ENCODE measurements around the gene SOD1.
"Not testable (repeated sequence)": the region's sequence is repeated elsewhere in the genome, so short reads cannot be mapped to it uniquely, and the experiment has no call there.

The SOD1 gene

DNA sequence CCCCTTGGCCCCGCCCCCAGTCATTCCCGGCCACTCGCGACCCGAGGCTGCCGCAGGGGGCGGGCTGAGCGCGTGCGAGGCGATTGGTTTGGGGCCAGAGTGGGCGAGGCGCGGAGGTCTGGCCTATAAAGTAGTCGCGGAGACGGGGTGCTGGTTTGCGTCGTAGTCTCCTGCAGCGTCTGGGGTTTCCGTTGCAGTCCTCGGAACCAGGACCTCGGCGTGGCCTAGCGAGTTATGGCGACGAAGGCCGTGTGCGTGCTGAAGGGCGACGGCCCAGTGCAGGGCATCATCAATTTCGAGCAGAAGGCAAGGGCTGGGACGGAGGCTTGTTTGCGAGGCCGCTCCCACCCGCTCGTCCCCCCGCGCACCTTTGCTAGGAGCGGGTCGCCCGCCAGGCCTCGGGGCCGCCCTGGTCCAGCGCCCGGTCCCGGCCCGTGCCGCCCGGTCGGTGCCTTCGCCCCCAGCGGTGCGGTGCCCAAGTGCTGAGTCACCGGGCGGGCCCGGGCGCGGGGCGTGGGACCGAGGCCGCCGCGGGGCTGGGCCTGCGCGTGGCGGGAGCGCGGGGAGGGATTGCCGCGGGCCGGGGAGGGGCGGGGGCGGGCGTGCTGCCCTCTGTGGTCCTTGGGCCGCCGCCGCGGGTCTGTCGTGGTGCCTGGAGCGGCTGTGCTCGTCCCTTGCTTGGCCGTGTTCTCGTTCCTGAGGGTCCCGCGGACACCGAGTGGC lies at the start of gene SOD1:
Gene SOD1, plus strand, starts transcription at position 158 of the 723 bp plus-strand sequence. Its CDS starts 77 bp downstream, at position 235.
- H3K4me3 ChIP-seq (ENCODE audit: low read depth, low read length), result peak within 1 kb of the TSS; percentile 82
- DNase-seq (ENCODE audit: low read depth), result peak; percentile 75

DNA sequence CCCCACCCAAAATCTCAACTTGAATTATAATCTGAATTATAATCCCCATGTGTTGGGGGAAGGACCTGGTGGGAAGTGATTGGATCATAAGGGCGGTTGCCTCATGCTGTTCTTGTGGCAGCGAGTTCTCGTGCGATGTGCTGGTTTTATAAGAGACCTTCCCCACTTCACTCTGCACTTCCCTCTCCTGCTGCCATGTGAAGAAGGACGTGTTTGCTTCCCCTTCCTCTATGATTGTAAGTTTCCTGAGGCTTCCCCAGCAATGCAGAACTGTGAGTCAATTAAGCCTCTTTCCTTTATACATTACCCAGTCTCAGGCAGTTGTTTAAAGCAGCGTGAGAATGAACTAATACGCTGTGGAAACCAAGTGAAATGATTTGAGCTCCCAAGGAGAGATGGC lies 48.0 kb upstream of the SOD1 start:
- no peak overlapping the region for H3K4me3 ChIP-seq (ENCODE audit: low read depth, low read length)
- no peak for DNase-seq (ENCODE audit: low read depth)

GRCh38 chr21:31612894-31613785 lies 46.4 kb upstream of the SOD1 start:
- DNase-seq (ENCODE audit: low read depth), result peak; percentile 4
- H3K4me3 ChIP-seq (ENCODE audit: low read depth, low read length), result no peak overlapping the region

DNA sequence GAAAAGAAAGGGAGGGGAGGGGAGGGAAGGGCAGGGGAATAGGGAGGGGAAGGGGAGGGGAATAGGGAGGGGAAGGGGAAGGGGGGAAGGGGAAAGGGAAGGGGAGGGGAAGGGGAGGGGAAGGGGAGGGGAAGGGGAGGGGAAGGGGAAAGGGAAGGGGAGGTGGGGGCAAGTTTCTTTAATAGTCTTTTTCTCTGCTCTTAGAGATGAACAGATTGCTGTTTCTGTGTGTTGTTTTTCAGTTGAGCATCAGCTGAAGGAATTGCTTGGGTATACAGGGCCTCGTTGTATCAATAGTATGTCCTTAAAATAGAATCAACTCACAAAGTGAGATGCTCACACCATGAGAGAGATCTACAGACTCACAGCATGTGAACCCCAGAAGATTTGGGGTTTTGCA lies 44.8 kb upstream of the SOD1 start:
- no peak overlapping the region for H3K4me3 ChIP-seq (ENCODE audit: low read depth, low read length)
- DNase-seq (ENCODE audit: low read depth), result no peak

DNA sequence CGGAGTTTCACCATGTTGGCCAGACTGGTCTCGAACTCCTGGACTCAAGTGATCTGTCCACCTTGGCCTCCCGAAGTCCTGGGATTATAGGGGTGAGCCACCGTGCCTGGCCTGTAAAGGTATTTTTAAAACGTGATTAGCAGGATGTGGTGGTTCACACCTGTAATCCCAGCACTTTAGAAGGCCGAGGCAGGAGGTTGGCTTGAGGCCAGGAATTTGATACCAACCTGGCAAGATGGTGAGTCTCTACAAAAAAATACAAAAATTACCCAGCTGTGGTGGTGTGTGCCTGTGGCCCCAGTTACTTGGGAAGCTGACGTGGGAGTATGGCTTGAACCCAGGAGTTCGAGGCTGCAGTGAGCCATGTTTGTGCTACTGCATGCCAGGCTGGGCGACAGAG lies 43.3 kb upstream of the SOD1 start:
- H3K4me3 ChIP-seq (ENCODE audit: low read depth, low read length), result no peak overlapping the region
- no peak for DNase-seq (ENCODE audit: low read depth)

- DNase-seq (ENCODE audit: low read depth), result no peak
- no peak overlapping the region for H3K4me3 ChIP-seq (ENCODE audit: low read depth, low read length)
These were observed 40.6 kb upstream of the SOD1 start for GRCh38 chr21:31618696-31619430.

- no peak overlapping the region for H3K4me3 ChIP-seq (ENCODE audit: low read depth, low read length)
- no peak for DNase-seq (ENCODE audit: low read depth)
These were observed 37.1 kb upstream of the SOD1 start for GRCh38 chr21:31622397-31622796.

DNA sequence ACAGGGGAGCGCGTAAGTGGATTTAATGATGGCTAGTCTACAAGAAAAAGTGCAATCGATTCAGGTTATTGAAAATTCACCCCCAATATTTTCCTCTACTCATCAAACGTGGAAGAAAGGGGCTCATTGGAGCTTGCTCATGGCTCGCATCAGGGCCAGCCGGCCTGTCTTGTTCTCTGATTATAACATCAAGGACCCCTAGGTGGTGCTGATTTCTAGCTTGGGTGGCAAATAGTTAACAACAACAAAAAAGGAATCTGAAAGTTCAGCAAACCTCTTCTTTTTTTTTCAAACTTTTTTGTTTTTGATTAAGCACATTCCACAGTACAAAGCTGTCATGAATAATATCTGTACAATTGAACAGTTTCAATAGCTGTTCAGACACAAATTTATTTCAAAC lies 35.8 kb upstream of the SOD1 start:
- DNase-seq (ENCODE audit: low read depth), result no peak
- H3K4me3 ChIP-seq (ENCODE audit: low read depth, low read length), result no peak overlapping the region

- DNase-seq (ENCODE audit: low read depth), result no peak
- no peak overlapping the region for H3K4me3 ChIP-seq (ENCODE audit: low read depth, low read length)
These were observed 35.3 kb upstream of the SOD1 start for GRCh38 chr21:31624181-31624580.

- no peak for DNase-seq (ENCODE audit: low read depth)
- no peak overlapping the region for H3K4me3 ChIP-seq (ENCODE audit: low read depth, low read length)
These were observed 34.5 kb upstream of the SOD1 start for GRCh38 chr21:31624961-31625491.

- no peak overlapping the region for H3K4me3 ChIP-seq (ENCODE audit: low read depth, low read length)
- DNase-seq (ENCODE audit: low read depth), result peak; percentile 86
These were observed 29.4 kb upstream of the SOD1 start for GRCh38 chr21:31629972-31630711.

DNA sequence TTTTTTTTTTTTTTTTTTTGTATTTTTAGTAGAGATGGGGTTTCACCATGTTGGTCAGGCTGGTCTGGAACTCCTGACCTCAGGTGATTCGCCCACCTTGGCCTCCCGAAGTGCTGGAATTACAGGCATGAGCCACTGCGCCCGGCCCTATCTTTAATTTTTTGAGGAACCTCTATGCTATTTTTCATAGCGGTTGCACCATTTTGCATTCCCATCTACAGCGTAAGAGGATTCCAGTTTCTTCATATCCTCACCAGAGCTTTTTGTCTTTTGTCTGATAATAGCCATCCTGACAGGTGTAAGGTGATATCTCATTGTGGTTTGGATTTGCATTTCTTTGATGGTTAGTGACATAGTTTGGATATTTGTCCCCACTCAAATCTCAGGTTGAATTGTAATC lies 27.6 kb upstream of the SOD1 start:
- not testable (repeated sequence) for H3K4me3 ChIP-seq (ENCODE audit: low read depth, low read length); DNase-seq (ENCODE audit: low read depth)

GRCh38 chr21:31634993-31635392 lies 24.5 kb upstream of the SOD1 start:
- no peak for DNase-seq (ENCODE audit: low read depth)
- no peak overlapping the region for H3K4me3 ChIP-seq (ENCODE audit: low read depth, low read length)

GRCh38 chr21:31636874-31637273 lies 22.6 kb upstream of the SOD1 start:
- no peak for DNase-seq (ENCODE audit: low read depth)
- H3K4me3 ChIP-seq (ENCODE audit: low read depth, low read length), result no peak overlapping the region

- no peak for DNase-seq (ENCODE audit: low read depth)
- H3K4me3 ChIP-seq (ENCODE audit: low read depth, low read length), result no peak overlapping the region
These were observed 18.0 kb upstream of the SOD1 start for GRCh38 chr21:31641416-31641922.

DNA sequence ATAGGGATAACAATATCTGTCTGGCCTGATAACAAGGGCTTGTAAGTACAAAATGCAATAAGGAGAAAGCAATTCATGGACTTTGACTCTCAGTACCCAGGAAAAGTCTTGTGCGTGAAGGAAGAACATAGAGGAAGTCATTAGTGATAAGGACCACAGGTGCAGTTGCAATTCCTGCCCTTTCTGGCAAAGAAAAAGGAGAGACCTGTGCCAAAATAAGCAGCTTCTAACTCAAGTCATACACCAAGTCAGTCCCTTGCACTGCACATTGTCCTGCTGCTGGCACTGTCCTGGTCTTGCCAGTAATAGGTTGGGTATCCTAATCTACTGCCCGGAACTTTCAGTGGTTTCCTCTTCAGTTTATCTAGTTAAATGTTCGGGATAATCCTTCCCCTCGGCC lies 14.8 kb upstream of the SOD1 start:
- no peak overlapping the region for H3K4me3 ChIP-seq (ENCODE audit: low read depth, low read length)
- no peak for DNase-seq (ENCODE audit: low read depth)

- H3K4me3 ChIP-seq (ENCODE audit: low read depth, low read length), result no peak overlapping the region
- no peak for DNase-seq (ENCODE audit: low read depth)
These were observed 11.8 kb upstream of the SOD1 start for GRCh38 chr21:31647650-31648049.

DNA sequence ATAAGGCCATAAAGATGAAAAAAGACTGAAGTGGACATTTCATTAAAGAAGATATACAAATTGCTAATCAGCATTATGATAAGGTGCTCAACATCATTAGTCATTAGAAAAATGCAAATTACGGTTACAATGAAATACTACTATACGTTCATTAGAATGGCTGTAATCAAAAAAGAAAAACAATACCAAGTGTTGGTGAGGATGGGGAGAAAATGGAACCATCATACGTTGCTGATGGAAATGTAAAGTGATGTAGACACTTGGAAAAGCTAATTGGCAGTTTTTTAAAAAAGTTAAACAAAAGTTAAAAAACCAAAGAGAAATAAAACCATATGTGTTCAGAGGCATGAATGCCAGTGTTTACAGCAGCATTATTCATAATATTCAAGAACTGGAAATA lies 8.6 kb upstream of the SOD1 start:
- no peak overlapping the region for H3K4me3 ChIP-seq (ENCODE audit: low read depth, low read length)
- DNase-seq (ENCODE audit: low read depth), result no peak

GRCh38 chr21:31651491-31651890 lies 8.0 kb upstream of the SOD1 start:
- not testable (repeated sequence) for H3K4me3 ChIP-seq (ENCODE audit: low read depth, low read length); DNase-seq (ENCODE audit: low read depth)

Measured in skeletal muscle cell (primary cell).